Muscle layer of colon (tissue), 2 donors: ENCODE measurements around the gene OR52E6.
A peak's percentile ranks its signal among the peaks of the same experiment; 100 is the strongest.

Experiments
- H3K27ac ChIP-seq: one replicate; pipeline ENCODE4 v1.7.0; 2013; ENCODE audit warnings: low read depth, mild to moderate bottlenecking, low read length, moderate library complexity
- H3K27me3 ChIP-seq, 2 donors: one replicate each; pipeline ENCODE4 v1.7.0; 2013; ENCODE audit warnings: low read length in 2 of 2, mild to moderate bottlenecking in 2 of 2; ENCODE audit not compliant: insufficient read depth in 2 of 2, control insufficient read depth in 1 of 2
- H3K36me3 ChIP-seq: one replicate; pipeline ENCODE4 v1.7.0; 2013; ENCODE audit warnings: mild to moderate bottlenecking, low read length; ENCODE audit not compliant: insufficient read depth
- H3K4me1 ChIP-seq: one replicate; pipeline ENCODE4 v1.7.0; 2013; ENCODE audit warnings: mild to moderate bottlenecking, low read length; ENCODE audit not compliant: insufficient read depth
- H3K4me3 ChIP-seq, 2 donors: one replicate each; pipeline ENCODE4 v1.7.0; 2013; ENCODE audit warnings: low read length in 2 of 2, low read depth in 1 of 2, mild to moderate bottlenecking in 1 of 2, moderate library complexity in 1 of 2
- H3K9ac ChIP-seq: one replicate; pipeline ENCODE4 v1.7.0; 2013; ENCODE audit warnings: low read length
- H3K9me3 ChIP-seq: one replicate; pipeline ENCODE4 v1.7.0; 2013; ENCODE audit warnings: mild to moderate bottlenecking, low read length
- donor health status: abdominal sarcoma.
- donor health status: Adenocarcinoma of cecum.

OR52E6 gene

GRCh38 chr11:5837695-5838094 lies 4.0 kb downstream of the OR52E6 start:
- no peaks in the 10 kb centered on the region for H3K9me3 ChIP-seq
- no peaks in the 10 kb centered on the region for H3K27me3 ChIP-seq
- no peaks in the 10 kb centered on the region for H3K4me1 ChIP-seq
- H3K4me3 ChIP-seq = no peak overlapping the region
- H3K27ac ChIP-seq = no peak overlapping the region
- no peaks in the 10 kb centered on the region for H3K36me3 ChIP-seq
- H3K9ac ChIP-seq = no peak overlapping the region

DNA sequence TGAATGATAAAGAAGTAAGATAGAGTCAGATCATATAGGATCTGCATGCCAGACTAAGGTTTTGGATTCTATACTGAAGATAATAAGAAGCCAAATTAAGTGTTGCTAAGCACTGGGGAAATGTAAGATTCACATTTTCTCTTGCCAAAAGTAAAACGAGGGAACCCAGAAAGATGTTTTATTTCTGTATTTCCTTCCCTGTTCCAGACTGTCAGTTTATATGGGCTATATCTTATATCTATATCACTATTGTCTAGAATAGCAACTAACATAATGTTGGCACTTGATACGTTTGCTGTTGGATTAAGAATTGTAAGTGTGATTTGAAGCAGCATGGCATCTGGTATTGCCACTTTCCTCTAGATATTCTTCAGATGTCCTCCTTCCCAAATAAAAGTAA lies 8.3 kb downstream of the OR52E6 start:
- Histone ChIP-seq H3K9ac (no peak overlapping the region), H3K36me3 (no peaks in the 10 kb centered on the region), H3K4me3 (no peak overlapping the region), H3K9me3 (no peaks in the 10 kb centered on the region), H3K27ac (no peak overlapping the region), H3K4me1 (no peaks in the 10 kb centered on the region), H3K27me3 (no peaks in the 10 kb centered on the region)

DNA sequence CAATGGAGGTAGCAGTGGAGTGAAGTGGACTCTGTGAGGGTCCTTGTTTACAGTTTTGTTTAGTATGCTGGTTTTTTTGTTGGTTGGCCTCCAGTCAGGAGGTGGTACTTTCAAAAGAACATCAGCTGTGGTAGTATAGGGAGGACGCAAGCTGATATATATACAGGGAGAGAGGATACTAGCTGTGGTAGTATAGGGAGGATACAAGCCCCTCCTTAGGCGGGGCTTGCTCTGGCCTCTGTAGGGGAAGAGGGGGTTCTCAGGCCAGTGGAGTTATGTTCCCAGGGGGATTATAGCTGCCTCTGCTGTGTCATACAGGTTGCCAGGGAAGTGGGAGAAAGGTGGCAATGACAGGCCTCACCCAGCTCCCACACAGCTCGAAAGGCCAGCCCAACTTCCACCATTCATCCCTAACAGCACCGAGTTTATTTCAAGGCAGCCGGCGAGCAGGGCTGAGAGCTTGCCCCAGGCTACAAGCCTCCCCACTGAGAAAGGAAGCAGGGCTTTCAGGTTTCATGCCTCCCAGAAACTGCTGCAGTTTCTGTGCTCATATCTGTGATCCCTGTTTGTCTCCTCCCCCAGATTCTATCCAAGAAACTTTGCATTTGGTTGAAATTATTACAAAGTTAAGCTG lies 10.4 kb downstream of the OR52E6 start:
- Histone ChIP-seq H3K27ac (no peak overlapping the region), H3K27me3 (no peaks in the 10 kb centered on the region), H3K4me1 (no peaks in the 10 kb centered on the region), H3K36me3 (no peaks in the 10 kb centered on the region), H3K4me3 (no peak overlapping the region), H3K9me3 (no peaks in the 10 kb centered on the region), H3K9ac (no peak overlapping the region)

DNA sequence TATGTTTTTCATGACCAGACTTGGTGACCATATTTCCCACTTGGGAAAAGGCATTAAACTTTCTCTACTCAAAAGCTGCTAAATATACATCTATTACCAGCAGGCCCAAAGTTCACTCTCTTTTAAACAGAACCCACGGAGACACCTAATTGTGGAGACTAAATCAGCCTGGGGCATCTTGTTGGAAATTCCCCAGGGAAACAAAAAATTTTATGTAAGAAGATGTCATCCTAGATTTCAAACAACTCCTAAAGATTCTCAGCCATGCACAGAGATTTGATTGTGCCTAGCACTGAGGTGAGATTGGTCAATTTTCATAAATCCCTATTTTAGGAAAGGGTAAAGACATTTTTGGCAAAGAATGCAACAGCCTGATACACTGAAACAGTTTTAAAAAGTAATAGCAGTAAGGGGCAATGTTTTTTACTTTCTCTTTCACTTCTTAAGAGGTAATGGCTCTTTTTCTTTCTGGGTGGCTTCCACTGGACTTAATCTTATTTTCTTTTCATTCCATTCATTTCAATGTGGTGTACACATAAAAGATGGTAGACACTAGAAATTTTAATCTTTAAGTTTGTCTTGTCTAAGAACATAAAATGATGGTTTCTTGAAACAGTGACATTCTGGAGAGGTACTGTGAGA lies 23.3 kb downstream of the OR52E6 start:
- Histone ChIP-seq H3K36me3 (no peaks in the 10 kb centered on the region), H3K27me3 (no peaks in the 10 kb centered on the region), H3K27ac (no peak overlapping the region), H3K4me1 (no peaks in the 10 kb centered on the region), H3K4me3 (no peak overlapping the region), H3K9me3 (no peaks in the 10 kb centered on the region), H3K9ac (no peak overlapping the region)

- no peak overlapping the region for H3K9ac ChIP-seq
Observed at GRCh38 chr11:5815534-5815933, 26.2 kb downstream of the OR52E6 start.

GRCh38 chr11:5809905-5810795 lies 31.5 kb downstream of the OR52E6 start:
- no peak overlapping the region for H3K4me3 ChIP-seq
- no peaks in the 10 kb centered on the region for H3K27me3 ChIP-seq
- H3K36me3 ChIP-seq = no peaks in the 10 kb centered on the region
- no peak overlapping the region for H3K27ac ChIP-seq
- peaks cover 9% of the 10 kb centered on the region for H3K4me1 ChIP-seq
- H3K9ac ChIP-seq = no peak overlapping the region
- no peaks in the 10 kb centered on the region for H3K9me3 ChIP-seq

More at GRCh38 chr11:5815534-5815933, 26.2 kb downstream of the OR52E6 start:
- H3K9me3 ChIP-seq = no peaks in the 10 kb centered on the region
- H3K4me1 ChIP-seq = no peaks in the 10 kb centered on the region
- no peaks in the 10 kb centered on the region for H3K36me3 ChIP-seq
- H3K27me3 ChIP-seq = no peaks in the 10 kb centered on the region
- H3K4me3 ChIP-seq = no peak overlapping the region
- no peak overlapping the region for H3K27ac ChIP-seq

DNA sequence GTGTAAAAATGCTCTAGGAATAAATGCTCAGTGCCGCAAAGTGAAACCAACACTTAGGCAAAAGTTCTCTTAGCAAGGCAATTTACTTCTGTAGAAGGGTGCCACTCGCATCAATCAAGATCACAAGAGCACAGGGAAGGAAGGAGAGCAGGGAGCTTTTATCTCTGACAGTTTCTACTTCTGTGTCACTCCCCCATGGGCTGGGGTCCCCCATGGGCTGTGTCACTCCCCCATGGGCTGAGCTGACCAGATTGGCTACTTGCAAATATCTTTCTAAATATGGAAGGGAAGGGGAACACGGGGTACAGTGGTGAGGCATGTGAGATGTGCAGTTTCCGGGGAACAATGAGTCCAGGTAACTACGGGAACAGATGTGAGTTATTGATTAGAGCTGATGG lies 32.6 kb downstream of the OR52E6 start:
- peak overlapping the region; percentile 49 for H3K9ac ChIP-seq
- H3K4me3 ChIP-seq = peak overlapping the region; percentile 37 to 78

GRCh38 chr11:5808500-5809121 lies 33.1 kb downstream of the OR52E6 start, which contains the start of gene OR52N2:
TSS of gene OR52N2 (plus strand) at chr11:5808924. CDS start at chr11:5820336, 11,412 bp downstream.
- Histone ChIP-seq H3K4me1 (peaks cover 9% of the 10 kb centered on the region), H3K9ac (peak within 1 kb of the TSS; percentile 49), H3K4me3 (peak within 1 kb of the TSS; percentile 37 to 78), H3K9me3 (no peaks in the 10 kb centered on the region), H3K27me3 (no peaks in the 10 kb centered on the region), H3K36me3 (no peaks in the 10 kb centered on the region), H3K27ac (no peak within 1 kb of the TSS)

More for the DNA sequence above, 32.6 kb downstream of the OR52E6 start:
- H3K4me1 ChIP-seq = peaks cover 9% of the 10 kb centered on the region
- no peaks in the 10 kb centered on the region for H3K36me3 ChIP-seq
- no peaks in the 10 kb centered on the region for H3K27me3 ChIP-seq
- no peaks in the 10 kb centered on the region for H3K9me3 ChIP-seq
- H3K27ac ChIP-seq = no peak overlapping the region

DNA sequence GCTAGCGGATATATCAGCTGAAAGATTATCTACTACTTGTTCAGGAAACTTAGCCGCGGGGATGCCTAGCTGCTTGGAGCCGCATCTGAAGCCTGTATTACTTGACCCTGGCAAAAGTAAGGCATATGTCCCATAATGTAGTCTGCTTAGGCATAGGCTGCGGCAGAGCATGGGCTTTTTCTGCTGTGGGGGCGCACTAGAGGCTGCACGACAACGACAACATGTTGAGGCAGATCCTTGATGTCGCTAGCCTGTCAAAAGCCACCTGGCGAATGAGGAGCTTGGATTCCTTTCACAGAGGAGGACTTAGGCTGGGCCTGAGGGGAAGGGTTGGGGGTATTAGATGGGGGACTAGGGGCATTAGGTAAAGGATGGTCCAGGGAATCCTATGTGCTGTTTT lies 34.1 kb downstream of the OR52E6 start:
- Histone ChIP-seq H3K27me3 (no peaks in the 10 kb centered on the region), H3K4me1 (peaks cover 9% of the 10 kb centered on the region), H3K9ac (no peak overlapping the region), H3K4me3 (no peak overlapping the region), H3K9me3 (no peaks in the 10 kb centered on the region), H3K36me3 (no peaks in the 10 kb centered on the region), H3K27ac (no peak overlapping the region)

- Histone ChIP-seq H3K36me3 (no peaks in the 10 kb centered on the region), H3K27me3 (no peaks in the 10 kb centered on the region), H3K27ac (no peak overlapping the region), H3K4me3 (no peak overlapping the region), H3K4me1 (peaks cover 9% of the 10 kb centered on the region), H3K9me3 (no peaks in the 10 kb centered on the region), H3K9ac (no peak overlapping the region)
Observed at GRCh38 chr11:5803982-5804381, 37.7 kb downstream of the OR52E6 start.

- no peak overlapping the region for H3K27ac ChIP-seq
- no peak overlapping the region for H3K9ac ChIP-seq
- no peak overlapping the region for H3K4me3 ChIP-seq
- no peaks in the 10 kb centered on the region for H3K27me3 ChIP-seq
- no peaks in the 10 kb centered on the region for H3K36me3 ChIP-seq
- no peaks in the 10 kb centered on the region for H3K4me1 ChIP-seq
- H3K9me3 ChIP-seq = no peaks in the 10 kb centered on the region
Observed at GRCh38 chr11:5796541-5796940, 45.2 kb downstream of the OR52E6 start.
